ENCODE measurements around the gene SLC6A1.

The SLC6A1 gene

GRCh38 chr3:10970306-10970960 lies 22.1 kb upstream of the SLC6A1 start:
- DNase-seq = no peak
- no peak for ATAC-seq

- DNase-seq = no peak
- no peak for ATAC-seq
Observed at GRCh38 chr3:10972072-10972782, 20.3 kb upstream of the SLC6A1 start.

- DNase-seq (no peak), ATAC-seq (no peak)
Observed at GRCh38 chr3:10973046-10973595, 19.4 kb upstream of the SLC6A1 start.

GRCh38 chr3:10974131-10974530 lies 18.4 kb upstream of the SLC6A1 start:
- DNase-seq = no peak
- ATAC-seq = no peak

- ATAC-seq (no peak), DNase-seq (no peak)
Observed at GRCh38 chr3:10974746-10975375, 17.7 kb upstream of the SLC6A1 start.

- DNase-seq = no peak
- ATAC-seq = no peak
Observed at GRCh38 chr3:10975695-10976234, 16.8 kb upstream of the SLC6A1 start.

GRCh38 chr3:10976770-10977169 lies 15.8 kb upstream of the SLC6A1 start:
- ATAC-seq = no peak
- DNase-seq = no peak

- no peak for ATAC-seq
- DNase-seq = no peak
Observed at GRCh38 chr3:10977892-10978510, 14.5 kb upstream of the SLC6A1 start.

GRCh38 chr3:10978956-10979355 lies 13.6 kb upstream of the SLC6A1 start:
- DNase-seq = no peak
- no peak for ATAC-seq

GRCh38 chr3:10980312-10980711 lies 12.2 kb upstream of the SLC6A1 start:
- no peak for DNase-seq
- ATAC-seq = no peak

- ATAC-seq (no peak), DNase-seq (no peak)
Observed at GRCh38 chr3:10981031-10981430, 11.5 kb upstream of the SLC6A1 start.

- no peak for ATAC-seq
- no peak for DNase-seq
Observed at GRCh38 chr3:10981961-10982360, 10.6 kb upstream of the SLC6A1 start.

GRCh38 chr3:10982782-10983181 lies 9.8 kb upstream of the SLC6A1 start:
- ATAC-seq (no peak), DNase-seq (no peak)

GRCh38 chr3:10983219-10983916 lies 9.2 kb upstream of the SLC6A1 start:
- DNase-seq = peak; percentile 10
- no peak for ATAC-seq

GRCh38 chr3:10984371-10984896 lies 8.1 kb upstream of the SLC6A1 start:
- ATAC-seq (no peak), DNase-seq (no peak)

- no peak for ATAC-seq
- no peak for DNase-seq
Observed at GRCh38 chr3:10985181-10985580, 7.4 kb upstream of the SLC6A1 start.

- DNase-seq (no peak), ATAC-seq (no peak)
Observed at GRCh38 chr3:10986592-10986991, 6.0 kb upstream of the SLC6A1 start.

- DNase-seq = no peak
- ATAC-seq = no peak
Observed at GRCh38 chr3:10988001-10988665, 4.4 kb upstream of the SLC6A1 start.

- ATAC-seq (no peak), DNase-seq (no peak)
Observed at GRCh38 chr3:10988991-10989484, 3.5 kb upstream of the SLC6A1 start.

GRCh38 chr3:10992943-10993728 lies 588 bp downstream of the SLC6A1 start:
- no peak for ATAC-seq

More at GRCh38 chr3:10992943-10993728, 588 bp downstream of the SLC6A1 start:
- no peak for DNase-seq
